Heart right ventricle (tissue), 16 donors: ENCODE data around the gene ADARB1. TPM values are rescaled to one million over a fixed set of nuclear protein-coding genes. Genes with fewer than 3 reads are reported as not detected.
"Not testable (repeated sequence)": the region's sequence is repeated elsewhere in the genome, so short reads cannot be mapped to it uniquely, and the experiment has no call there.

Experiments
- ATAC-seq, 8 donors: fragments of 200-7000 bp; cut with Tn5 transposase; one replicate each; pipeline ENCODE4 v1.9.1; 2020; ENCODE audit warnings: mild to moderate bottlenecking in 8 of 8, moderate library complexity in 8 of 8, moderate number of reproducible peaks in 1 of 8
- DNase-seq, 2 donors: peaks; one replicate each; pipeline ENCODE4 v3.0.0-alpha.2; 2020
- H3K27ac ChIP-seq, 10 donors: fragments of 200-600 bp; sonication (generic) in 2 of 10; one replicate each; pipeline versions ENCODE4 v1.5.0 to v1.8.0; 2020 to 2022; ENCODE audit warnings: mild to moderate bottlenecking in 3 of 10
- H3K27me3 ChIP-seq, 7 donors: fragments of 200-600 bp; one replicate each; pipeline ENCODE4 v1.8.0; 2021 to 2022; ENCODE audit warnings: mild to moderate bottlenecking in 2 of 7
- H3K36me3 ChIP-seq, 9 donors: fragments of 200-600 bp; sonication (generic) in 1 of 9; one replicate each; pipeline versions ENCODE4 v1.5.0 to v1.8.0; 2020 to 2022; ENCODE audit warnings: mild to moderate bottlenecking in 2 of 9
- H3K4me1 ChIP-seq, 9 donors: fragments of 200-600 bp; sonication (generic) in 1 of 9; one replicate each; pipeline versions ENCODE4 v1.5.0 to v1.8.0; 2020 to 2022; ENCODE audit warnings: mild to moderate bottlenecking in 4 of 9
- H3K4me3 ChIP-seq, 10 donors: fragments of 200-600 bp; sonication (generic) in 2 of 10; one replicate each; pipeline versions ENCODE4 v1.5.0 to v1.8.0; 2020 to 2022; ENCODE audit warnings: mild to moderate bottlenecking in 7 of 10, moderate library complexity in 2 of 10
- H3K9me3 ChIP-seq, 11 donors: fragments of 200-600 bp in 10 of 11; sonication (generic) in 2 of 11; one replicate each; pipeline versions ENCODE4 v1.5.0 to v1.8.0; 2013 to 2022; ENCODE audit warnings: mild to moderate bottlenecking in 2 of 11, control low read depth in 1 of 11, moderate library complexity in 1 of 11
- WGBS, 2 donors: extraction: QIAGEN DNeasy Blood & Tissue Kit; methylation state at CpG; one replicate each; pipeline ENCODE4 v1.1.7; 2013; ENCODE audit warnings: inconsistent platforms in 1 of 2; 5-methylcytosine and 5-hydroxymethylcytosine counted together
- intact Hi-C, 10 donors: fragments of 100-400 bp; cut with DNase I; formaldehyde crosslinking; loops; one replicate each; pipeline versions ENCODE4 v1.11.1 to v1.14.2; 2022
- polyA plus RNA-seq, 2 donors: library from polyadenylated mRNA; stranded (reverse); fragments of 200-250 nt; gene quantifications; one replicate each; pipeline ENCODE4 v1.2.3, GENCODE V29; 2013
- total RNA-seq, 10 donors: library from RNA; stranded (reverse); fragmentation: NEBNext Ultra II Directional in 3 of 10; extraction: Animal tissue kit (Norgen Biotek cat#: 25700) in 3 of 10; gene quantifications; one replicate each; pipeline versions ENCODE4 v1.2.1 to v1.2.4, GENCODE V29; 2021 to 2023
- TF ChIP-seq, protein P1 (sequence below), 9 donors: fragments of 200-600 bp; sonication (generic) in 2 of 9; IDR thresholded peaks; one replicate each; pipeline versions ENCODE4 v1.5.0 to v1.8.0; 2021 to 2022; ENCODE audit warnings: antibody characterized with exemption in 9 of 9, mild to moderate bottlenecking in 5 of 9, moderate library complexity in 1 of 9
- donor health status: Arrhythmogenic right ventricular cardiomyopathy.
- donor health status: ischemic (EF 13 %, LVEDD 7.1; RV severe dilation, severe dysfunction).
- donor health status: healthy with polysubstance abuse.
- donor health status: DM: no; HTN: yes; CAD: no.
- donor health status: DM: no; HTN: no; CAD: no.
- donor health status: ischemic (EF 25% LVEDD 6.9; RV normal size, moderate dysfunction).
- donor health status: ischemic (EF 25% LVEDD 5.7; RV mildly dilated, moderate dysfunction).
- donor health status: healthy.
- donor health status: DM: yes; HTN: yes; CAD: no.
- donor health status: Ischemic cardiomyopathy.
- donor health status: ischemic (EF 35%, LVEDD 5.7; RV mildly dilated, moderate dysfunction).
- donor health status: nonischemic (EF 11% LVEDD 7.7; RV severe dilation, severe dysfunction).
- donor health status: DM: yes; HTN: yes; CAD: no.
- donor health status: PGD.
- donor health status: ischemic (EF 29% LVEDD 5.4; RV normal size, mild dysfunction).
- donor health status: nonischemic (EF 23%, LVEDD 6.1; RV moderate dilation, normal function).

ADARB1 gene
- total and polyA plus RNA-seq, 12 donors = 7.4 to 21.2 (median 13.5) TPM

DNA sequence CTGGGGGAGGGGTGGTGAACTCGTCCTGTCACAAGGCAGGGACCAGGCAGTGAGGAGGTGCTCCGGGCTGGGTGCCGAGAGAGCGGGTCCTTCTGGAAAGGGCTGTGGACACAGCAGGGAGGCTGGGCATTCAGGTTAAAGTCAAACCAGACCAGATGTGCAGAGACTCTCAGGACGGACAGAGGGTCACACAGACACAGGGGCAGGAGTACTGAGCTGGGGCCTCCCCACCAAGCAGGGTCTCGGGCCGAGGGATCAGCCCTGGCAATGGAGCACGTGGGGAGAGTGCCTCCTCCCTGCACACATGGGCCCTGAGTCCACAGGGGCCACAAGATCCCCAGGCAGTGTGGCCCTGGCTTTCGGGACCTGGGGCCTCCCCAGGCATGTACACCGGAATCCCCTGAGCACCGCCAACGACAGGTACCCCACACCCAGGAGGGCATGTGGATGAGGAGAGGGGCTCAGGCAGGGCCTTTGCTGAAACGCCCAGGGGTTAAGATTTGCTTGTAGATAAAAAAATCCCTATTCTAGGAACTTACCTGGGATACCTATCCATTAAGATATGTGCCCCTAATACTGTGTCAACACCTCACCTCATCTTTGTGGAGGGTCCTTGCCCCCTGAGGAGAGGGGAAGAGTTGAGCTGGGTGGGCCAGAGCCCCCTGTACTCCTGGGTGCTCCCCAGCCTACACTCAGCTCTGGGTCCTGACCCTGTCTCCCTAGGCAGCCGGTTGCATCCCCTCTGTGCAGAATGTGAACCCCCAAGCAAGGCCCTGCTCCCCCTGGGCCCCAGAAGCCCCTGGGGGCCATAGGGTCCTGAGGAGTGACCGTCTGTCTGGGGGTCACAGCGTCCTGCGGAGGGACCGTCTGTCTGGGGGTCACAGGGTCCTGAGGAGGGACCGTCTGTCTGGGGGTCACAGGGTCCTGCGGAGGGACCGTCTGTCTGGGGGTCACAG is 46.9 kb upstream of the ADARB1 start:
- WGBS, 2 donors = 94 to 96% methylated on average over 21 of the region's 21 CpGs
- H3K4me3 ChIP-seq = no peak overlapping the region
- H3K9me3 ChIP-seq = peaks cover 0 to 22% (median 0%) of the 10 kb centered on the region in 11 donors
- intact Hi-C loops = no loop called here
- peaks cover 3 to 29% (median 17%) of the 10 kb centered on the region in 9 donors for H3K4me1 ChIP-seq
- DNase-seq (no peak), ATAC-seq (no peak)
- TF ChIP-seq, protein P1, sequence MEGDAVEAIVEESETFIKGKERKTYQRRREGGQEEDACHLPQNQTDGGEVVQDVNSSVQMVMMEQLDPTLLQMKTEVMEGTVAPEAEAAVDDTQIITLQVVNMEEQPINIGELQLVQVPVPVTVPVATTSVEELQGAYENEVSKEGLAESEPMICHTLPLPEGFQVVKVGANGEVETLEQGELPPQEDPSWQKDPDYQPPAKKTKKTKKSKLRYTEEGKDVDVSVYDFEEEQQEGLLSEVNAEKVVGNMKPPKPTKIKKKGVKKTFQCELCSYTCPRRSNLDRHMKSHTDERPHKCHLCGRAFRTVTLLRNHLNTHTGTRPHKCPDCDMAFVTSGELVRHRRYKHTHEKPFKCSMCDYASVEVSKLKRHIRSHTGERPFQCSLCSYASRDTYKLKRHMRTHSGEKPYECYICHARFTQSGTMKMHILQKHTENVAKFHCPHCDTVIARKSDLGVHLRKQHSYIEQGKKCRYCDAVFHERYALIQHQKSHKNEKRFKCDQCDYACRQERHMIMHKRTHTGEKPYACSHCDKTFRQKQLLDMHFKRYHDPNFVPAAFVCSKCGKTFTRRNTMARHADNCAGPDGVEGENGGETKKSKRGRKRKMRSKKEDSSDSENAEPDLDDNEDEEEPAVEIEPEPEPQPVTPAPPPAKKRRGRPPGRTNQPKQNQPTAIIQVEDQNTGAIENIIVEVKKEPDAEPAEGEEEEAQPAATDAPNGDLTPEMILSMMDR (IDR thresholded peaks at IDR 0.05) = no peak
- H3K36me3 ChIP-seq = no peaks in the 10 kb centered on the region
- no peak overlapping the region for H3K27ac ChIP-seq
- no peaks in the 10 kb centered on the region for H3K27me3 ChIP-seq

DNA sequence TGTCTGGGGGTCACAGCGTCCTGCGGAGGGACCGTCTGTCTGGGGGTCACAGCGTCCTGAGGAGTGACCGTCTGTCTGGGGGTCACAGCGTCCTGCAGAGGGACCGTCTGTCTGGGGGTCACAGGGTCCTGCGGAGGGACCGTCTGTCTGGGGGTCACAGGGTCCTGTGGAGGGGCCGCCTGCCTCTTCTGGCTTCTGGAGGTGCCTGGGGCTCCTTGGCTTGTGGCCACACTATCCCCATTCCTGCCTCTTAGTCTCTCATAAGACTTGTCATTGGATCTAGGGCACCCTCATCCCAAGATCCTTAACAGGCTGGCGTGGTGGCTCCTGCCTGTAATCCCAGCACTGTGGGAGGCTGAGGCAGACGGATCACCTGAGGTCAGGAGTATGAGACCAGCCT is 45.7 kb upstream of the ADARB1 start:
- DNase-seq, ATAC-seq, H3K4me3 ChIP-seq, H3K27me3 ChIP-seq, H3K27ac ChIP-seq, intact Hi-C loops, H3K36me3 ChIP-seq: not testable (repeated sequence)
- 91 to 97% methylated on average over 12 of the region's 12 CpGs for WGBS, 2 donors
- Histone ChIP-seq H3K4me1 (peaks cover 4 to 40% (median 25%) of the 10 kb centered on the region in 9 donors), H3K9me3 (peaks cover 0 to 13% (median 0%) of the 10 kb centered on the region in 11 donors)

- H3K27me3 ChIP-seq = no peaks in the 10 kb centered on the region
- no peaks in the 10 kb centered on the region for H3K36me3 ChIP-seq
- intact Hi-C loops = no loop called here
- peak in 1 of 2 donors; percentile 54 for DNase-seq
- ATAC-seq = peak in 7 of 8 donors; percentile 57 to 83 (median 67)
- TF ChIP-seq, protein P1 (IDR thresholded peaks at IDR 0.05) = no peak
- no peak overlapping the region for H3K4me3 ChIP-seq
- H3K4me1 ChIP-seq = peaks cover 8 to 48% (median 32%) of the 10 kb centered on the region in 9 donors
- peak overlapping the region in 3 of 10 donors; percentile 6 to 67 (median 15) for H3K27ac ChIP-seq
- peaks cover 0 to 6% (median 0%) of the 10 kb centered on the region in 11 donors for H3K9me3 ChIP-seq
- 71 to 74% methylated on average over 14 of the region's 14 CpGs for WGBS, 2 donors
Observed at GRCh38 chr21:45029298-45029947, 45.0 kb upstream of the ADARB1 start.

DNA sequence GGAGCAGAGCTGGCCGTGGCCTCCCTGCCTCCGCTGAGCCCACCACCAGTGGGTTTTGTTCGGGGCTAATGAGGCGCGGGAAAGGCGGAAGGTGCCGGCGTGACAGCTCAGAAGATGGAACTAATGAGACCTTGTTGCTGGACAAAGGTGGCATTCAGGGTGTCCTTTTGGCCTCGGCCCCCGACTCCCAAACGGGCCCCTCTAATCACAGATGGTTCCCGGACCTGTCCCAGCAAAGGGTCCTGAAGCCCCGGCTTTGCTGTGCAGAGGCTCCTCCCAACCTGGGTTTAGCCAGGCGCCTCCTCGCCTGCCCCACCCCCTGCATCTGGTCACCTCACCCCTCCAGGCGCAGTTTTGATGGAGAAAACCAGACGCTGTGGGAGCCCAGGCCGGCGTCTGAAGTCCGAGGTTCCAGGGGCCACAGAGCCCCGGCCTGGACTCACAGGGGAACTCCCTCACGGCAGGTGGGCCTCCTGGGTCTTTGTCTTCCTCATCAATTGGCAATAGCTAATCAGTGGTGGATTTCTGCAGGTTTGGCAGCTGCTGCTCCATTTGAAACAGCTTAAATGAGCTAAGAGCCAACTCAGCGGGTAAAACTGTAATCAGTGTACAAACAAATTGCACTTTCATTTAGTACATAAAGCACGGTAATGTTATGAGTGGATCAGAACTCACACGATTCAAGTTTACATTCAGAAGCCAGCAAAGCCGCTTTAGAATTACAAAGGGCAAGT is 44.3 kb upstream of the ADARB1 start:
- no peaks in the 10 kb centered on the region for H3K36me3 ChIP-seq
- WGBS, 2 donors = 86% methylated on average over 26 of the region's 26 CpGs
- H3K27ac ChIP-seq = peak overlapping the region in 2 of 10 donors; percentile 67 to 70
- DNase-seq = no peak
- no peak overlapping the region for H3K4me3 ChIP-seq
- no peak for ATAC-seq
- intact Hi-C loops = loop anchor here in 1 of 10 donors (10.0 kb wide), 1 partner anchor 75 kb away; no protein-coding TSS in a partner anchor
- H3K9me3 ChIP-seq = no peaks in the 10 kb centered on the region
- no peaks in the 10 kb centered on the region for H3K27me3 ChIP-seq
- peaks cover 8 to 52% (median 32%) of the 10 kb centered on the region in 9 donors for H3K4me1 ChIP-seq
- TF ChIP-seq, protein P1 (IDR thresholded peaks at IDR 0.05) = no peak
